IPS-18c (cell line): Measurements from ENCODE around the gene SEL1L3.
"Not testable (repeated sequence)": the region's sequence is repeated elsewhere in the genome, so short reads cannot be mapped to it uniquely, and the experiment has no call there.

Experiments
- H3K4me3 ChIP-seq: 2 replicates; pipeline ENCODE4 v1.7.0; 2013; ENCODE audit warnings: low read depth, mild to moderate bottlenecking, low read length, moderate library complexity; ENCODE audit not compliant: insufficient read depth
- H3K9me3 ChIP-seq: one replicate; pipeline ENCODE4 v1.6.1; 2013; ENCODE audit warnings: mild to moderate bottlenecking, low read length, moderate library complexity; ENCODE audit not compliant: control insufficient read depth, insufficient read depth

Gene SEL1L3

DNA sequence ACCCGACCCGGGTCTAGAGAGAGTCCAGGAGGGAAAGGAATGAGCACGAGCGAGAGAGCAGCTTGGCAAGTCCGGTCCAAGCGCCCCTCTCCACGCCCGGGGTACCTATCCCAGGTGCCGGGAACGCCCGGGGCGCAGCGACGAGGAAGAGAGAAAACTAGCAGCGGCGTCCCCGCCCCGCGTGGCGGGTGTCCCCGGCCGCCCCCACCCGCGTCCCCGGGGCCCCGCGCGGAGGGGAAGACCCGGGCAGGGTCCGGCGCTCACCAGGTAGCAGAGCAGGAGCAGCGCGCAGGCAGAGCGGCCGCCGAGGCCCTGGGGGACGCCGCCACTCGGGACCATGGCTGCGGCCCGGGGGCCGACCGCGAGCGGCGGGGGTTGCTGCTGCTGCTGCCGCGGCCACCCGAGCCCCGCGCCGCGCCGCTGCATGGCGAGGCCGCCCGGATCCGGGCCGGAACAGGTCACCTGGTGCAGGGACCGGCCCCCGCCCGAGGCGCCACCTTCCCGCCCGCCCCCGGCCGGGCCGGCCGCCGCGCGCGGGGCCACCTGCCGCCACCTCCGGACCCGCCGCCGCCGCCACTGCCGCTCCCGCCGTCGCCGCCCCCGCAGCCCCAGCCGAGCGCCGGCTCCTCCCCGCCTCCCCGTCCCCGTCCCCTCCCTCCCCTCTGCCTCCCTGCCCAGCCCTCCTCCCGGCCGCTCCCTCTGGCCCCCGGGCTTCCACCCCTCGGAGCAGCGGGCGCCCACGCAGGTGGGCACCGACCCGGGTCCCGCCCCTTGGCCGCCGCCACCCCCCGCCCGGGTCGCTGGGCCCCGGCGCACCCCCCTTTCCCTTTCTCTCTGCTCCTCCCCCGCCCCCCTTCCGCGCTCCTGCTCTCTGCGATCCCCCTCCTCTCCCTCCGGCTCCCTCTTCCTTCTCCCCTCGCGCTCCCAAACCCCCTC is at the start of gene SEL1L3:
TSS of gene SEL1L3 (minus strand) at position 578 of the 936 bp plus-strand sequence. CDS start at position 426, 152 bp downstream.
- H3K9me3 ChIP-seq: no peaks in the 10 kb centered on the region
- peak within 1 kb of the TSS; percentile 69 for H3K4me3 ChIP-seq

GRCh38 chr4:25911356-25911755 is 48.6 kb upstream of the SEL1L3 start:
- Histone ChIP-seq H3K9me3 (peaks cover 3% of the 10 kb centered on the region), H3K4me3 (no peak overlapping the region)

- Histone ChIP-seq H3K9me3 (peaks cover 3% of the 10 kb centered on the region), H3K4me3 (no peak overlapping the region)
These were observed 45.7 kb upstream of the SEL1L3 start for GRCh38 chr4:25908491-25908901.

DNA sequence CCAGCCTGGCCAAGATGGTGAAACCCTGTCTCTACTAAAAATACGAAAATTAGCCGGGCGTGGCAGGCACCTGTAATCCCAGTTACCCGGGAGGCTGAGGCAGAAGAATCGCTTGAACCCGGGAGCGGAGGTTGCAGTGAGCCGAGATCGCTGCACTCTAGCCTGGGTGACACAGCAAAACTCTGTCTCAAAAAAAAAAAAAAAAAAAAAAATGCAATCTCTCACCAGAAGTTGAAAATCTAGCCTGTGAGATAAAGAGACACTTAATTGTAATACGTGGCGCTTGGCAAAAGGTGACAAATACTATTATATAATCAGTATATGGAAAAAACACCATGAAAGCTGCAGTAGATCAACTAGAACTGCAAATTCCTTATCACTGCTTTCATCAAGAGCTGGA is 43.3 kb upstream of the SEL1L3 start:
- H3K9me3 ChIP-seq, H3K4me3 ChIP-seq: not testable (repeated sequence)

- peaks cover 3% of the 10 kb centered on the region for H3K9me3 ChIP-seq
- no peak overlapping the region for H3K4me3 ChIP-seq
These were observed 42.6 kb upstream of the SEL1L3 start for GRCh38 chr4:25905371-25905770.

- Histone ChIP-seq H3K9me3 (peaks cover 3% of the 10 kb centered on the region), H3K4me3 (no peak overlapping the region)
These were observed 41.9 kb upstream of the SEL1L3 start for GRCh38 chr4:25904748-25905082.

DNA sequence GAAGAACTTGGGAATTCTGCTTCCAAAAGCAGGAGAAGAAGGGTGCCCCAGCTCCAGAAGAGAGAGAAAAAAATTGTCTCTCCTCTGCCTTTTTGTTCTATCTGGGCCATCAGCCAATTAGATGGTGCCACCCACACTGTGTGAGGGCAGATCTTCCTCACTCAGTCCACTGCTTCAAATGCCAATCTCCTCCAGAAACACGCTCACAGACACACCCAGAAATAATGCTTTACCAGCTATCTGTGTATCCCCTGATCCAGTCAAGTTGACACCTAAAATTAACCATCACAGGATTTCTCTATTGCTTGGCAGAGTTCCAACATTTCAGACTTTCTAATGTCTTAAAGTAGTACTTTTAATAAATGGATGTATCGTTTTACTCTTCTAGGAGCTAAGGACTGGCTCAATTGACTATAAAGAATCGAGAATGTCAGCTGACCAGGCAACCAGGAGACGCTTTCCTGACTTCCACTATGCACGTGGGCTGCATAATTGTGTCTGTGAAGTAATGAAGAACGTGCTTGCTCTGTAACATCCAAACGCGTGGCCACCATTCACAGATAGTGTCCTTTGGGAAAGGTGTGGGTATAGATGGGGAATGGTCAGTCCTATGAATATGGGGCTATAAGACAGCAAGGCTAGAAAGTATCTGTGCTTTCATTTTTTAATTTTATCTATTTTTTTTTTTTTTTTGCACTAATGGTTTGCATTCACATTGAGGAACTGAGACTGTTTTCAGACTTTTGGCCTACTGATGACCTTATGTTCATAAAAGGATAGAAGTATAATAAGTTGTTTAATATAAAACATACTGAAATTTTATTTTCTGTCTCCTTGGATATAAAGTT is 41.3 kb upstream of the SEL1L3 start:
- no peak overlapping the region for H3K4me3 ChIP-seq

GRCh38 chr4:25901030-25901430 is 38.2 kb upstream of the SEL1L3 start:
- H3K9me3 ChIP-seq: no peaks in the 10 kb centered on the region

More for the DNA sequence above, 41.3 kb upstream of the SEL1L3 start:
- peaks cover 3% of the 10 kb centered on the region for H3K9me3 ChIP-seq

GRCh38 chr4:25900310-25900709 is 37.5 kb upstream of the SEL1L3 start:
- no peaks in the 10 kb centered on the region for H3K9me3 ChIP-seq
- H3K4me3 ChIP-seq: no peak overlapping the region

More at GRCh38 chr4:25901030-25901430, 38.2 kb upstream of the SEL1L3 start:
- no peak overlapping the region for H3K4me3 ChIP-seq

DNA sequence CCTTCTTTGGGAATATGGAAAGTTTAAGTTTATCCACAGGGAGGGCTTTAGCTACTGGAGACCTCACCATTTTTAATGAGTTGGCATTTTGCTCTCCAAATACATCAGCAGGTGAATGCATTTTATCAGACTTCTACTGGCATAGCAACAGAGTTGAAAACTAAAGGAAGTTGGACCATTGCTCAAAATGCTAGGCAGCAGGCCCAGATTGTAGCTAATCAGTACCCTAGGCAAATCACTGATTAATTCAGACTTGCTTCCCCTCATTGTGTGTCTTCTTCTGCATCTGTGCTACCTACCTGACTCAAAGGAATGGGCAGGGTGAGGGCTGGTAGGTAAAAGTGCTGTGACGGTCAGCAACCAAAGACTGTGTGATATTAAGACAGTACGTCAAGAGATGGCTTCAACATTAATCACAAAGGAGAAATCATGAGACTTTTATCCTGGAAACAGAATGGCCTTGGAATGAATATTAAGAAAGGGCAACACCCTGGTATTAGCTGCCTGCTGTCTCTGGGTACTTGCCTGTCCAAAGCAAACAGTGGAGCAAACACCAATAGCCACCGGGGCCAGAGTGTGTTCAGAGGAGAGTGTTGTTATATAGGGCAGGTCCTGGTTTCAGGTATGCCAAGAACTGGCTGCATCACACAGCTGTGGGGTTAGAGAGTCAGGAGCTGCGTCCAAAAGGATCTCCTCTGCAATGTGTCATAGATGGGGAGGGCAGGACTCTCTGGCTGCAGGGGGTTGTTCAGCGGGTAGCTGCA is 34.2 kb upstream of the SEL1L3 start:
- H3K9me3 ChIP-seq: no peaks in the 10 kb centered on the region

DNA sequence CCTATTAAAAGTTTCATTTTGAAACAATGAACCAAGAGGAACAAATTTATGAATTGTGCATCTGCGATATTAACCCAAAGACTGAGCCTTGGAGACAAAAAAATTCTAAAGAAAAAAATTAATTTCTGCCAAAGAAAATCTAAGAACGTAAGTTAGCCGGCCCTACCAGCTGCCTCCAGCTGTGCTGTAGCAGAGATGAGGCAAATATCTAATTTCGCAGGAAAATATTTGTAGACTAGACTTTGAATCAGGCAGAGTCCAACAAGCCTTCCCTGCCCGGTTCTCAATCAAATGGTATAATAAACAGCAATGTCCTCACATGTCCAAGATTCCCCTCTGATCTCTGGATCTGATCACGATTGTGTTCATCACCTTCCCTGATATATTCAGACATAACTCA is 30.0 kb upstream of the SEL1L3 start:
- Histone ChIP-seq H3K4me3 (no peak overlapping the region), H3K9me3 (no peaks in the 10 kb centered on the region)

More for the DNA sequence above, 34.2 kb upstream of the SEL1L3 start:
- no peak overlapping the region for H3K4me3 ChIP-seq

DNA sequence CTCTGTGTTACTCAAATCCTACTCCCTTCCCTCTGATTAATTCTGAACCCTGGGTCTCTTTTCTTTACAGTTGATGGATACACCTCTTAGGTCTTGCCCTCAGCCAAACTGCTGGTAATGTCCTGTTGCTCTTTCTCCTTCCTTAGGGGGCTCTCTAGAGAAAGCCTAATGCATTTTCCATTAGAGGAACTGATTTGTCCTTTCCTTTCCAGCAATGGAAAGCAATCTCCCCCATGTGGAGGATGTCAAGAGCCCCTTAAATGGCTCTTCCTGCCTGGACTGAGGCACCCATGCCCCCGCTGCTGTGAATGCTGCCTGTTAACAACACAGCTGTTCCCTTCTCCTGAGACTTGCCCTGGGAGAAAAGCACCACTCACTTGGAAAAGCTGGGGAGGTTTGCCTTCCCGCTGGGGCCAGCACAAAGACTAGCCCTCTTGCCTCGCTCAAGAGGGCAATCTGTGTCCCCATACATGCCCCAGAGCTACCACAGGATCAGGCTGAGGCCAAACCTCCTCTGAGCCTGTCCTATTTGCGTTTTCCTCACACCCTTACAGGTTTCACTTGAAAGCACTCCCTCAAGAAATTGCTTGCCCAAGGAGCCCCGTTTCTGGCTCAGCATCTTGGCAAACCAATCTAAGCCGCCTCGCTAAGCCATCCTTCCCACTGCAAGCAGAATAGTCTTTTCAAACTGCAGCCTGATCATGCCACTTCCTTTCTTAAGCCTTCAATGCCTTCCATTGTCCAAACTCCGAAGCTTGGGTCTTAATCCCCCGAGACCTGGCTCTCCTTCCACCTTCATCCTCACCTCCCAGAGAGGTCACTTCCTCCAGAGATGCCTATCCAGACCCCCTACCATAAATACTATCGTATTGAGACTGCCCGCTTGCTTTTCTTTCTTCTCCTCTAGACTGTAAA is 28.0 kb upstream of the SEL1L3 start:
- Histone ChIP-seq H3K9me3 (no peaks in the 10 kb centered on the region), H3K4me3 (no peak overlapping the region)

DNA sequence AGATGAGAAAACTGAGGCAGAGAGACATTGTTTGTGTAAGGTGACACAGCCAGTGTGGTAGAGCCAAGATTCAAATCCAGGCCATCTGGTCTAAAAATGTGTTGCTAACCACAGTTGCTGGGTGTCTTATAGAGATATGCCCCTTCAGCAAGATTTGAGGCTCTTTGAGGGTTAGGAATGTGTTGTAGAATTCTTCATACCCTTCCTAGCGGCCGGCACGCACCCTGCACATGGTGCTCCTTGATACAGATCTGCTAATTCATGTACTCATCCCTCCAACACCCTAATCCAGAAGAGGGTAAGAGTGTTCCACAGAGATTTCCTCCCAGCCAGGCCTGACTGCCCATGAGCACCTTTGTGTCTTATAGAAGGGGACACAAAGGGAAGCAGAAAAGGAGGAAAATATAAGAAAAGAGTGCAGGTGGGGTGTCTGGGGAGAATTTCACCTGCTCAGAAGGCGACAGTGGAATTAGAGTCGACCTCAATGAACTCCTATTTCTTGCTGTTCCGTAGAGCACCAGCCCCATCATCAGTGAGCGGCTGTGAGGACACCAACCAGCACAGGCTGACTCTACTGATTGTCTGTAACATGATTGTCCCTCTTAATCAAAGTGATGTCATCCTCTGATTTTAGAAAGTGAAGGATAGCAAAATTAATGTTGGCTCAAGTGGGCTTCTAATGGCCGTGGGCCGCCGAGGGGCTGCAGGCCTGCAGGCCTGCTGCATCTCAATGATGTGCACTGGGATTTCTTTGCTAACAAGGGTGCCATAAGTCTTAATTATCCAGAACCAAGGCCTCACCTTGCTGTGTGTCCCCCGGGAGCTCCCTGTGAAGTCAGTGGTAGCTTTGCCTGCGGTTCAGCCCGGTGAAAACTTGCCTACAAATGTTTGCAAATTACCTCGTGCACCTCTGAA is 27.1 kb upstream of the SEL1L3 start:
- Histone ChIP-seq H3K4me3 (no peak overlapping the region), H3K9me3 (no peaks in the 10 kb centered on the region)

- Histone ChIP-seq H3K4me3 (no peak overlapping the region), H3K9me3 (no peaks in the 10 kb centered on the region)
These were observed 26.0 kb upstream of the SEL1L3 start for GRCh38 chr4:25888781-25889180.

GRCh38 chr4:25884031-25884782 is 21.4 kb upstream of the SEL1L3 start:
- H3K9me3 ChIP-seq: no peaks in the 10 kb centered on the region
- no peak overlapping the region for H3K4me3 ChIP-seq
